ENCODE results near the gene ABLIM2.

The ABLIM2 gene

GRCh38 chr4:8158710-8159536 is at the start of gene ABLIM2:
Gene ABLIM2, minus strand, starts transcription at chr4:8158813. Its CDS starts 124 bp downstream, at chr4:8158689.
- peak; percentile 98 for DNase-seq (ENCODE audit: low read depth in 2 of 3, low spot score in 1 of 3)

GRCh38 chr4:8207314-8207713 is 48.7 kb upstream of the ABLIM2 start:
- no peak for DNase-seq (ENCODE audit: low read depth in 2 of 3, low spot score in 1 of 3)

GRCh38 chr4:8205749-8206611 is 47.4 kb upstream of the ABLIM2 start:
- no peak for DNase-seq (ENCODE audit: low read depth in 2 of 3, low spot score in 1 of 3)

GRCh38 chr4:8205241-8205707 is 46.7 kb upstream of the ABLIM2 start:
- DNase-seq (ENCODE audit: low read depth in 2 of 3, low spot score in 1 of 3), result no peak

GRCh38 chr4:8204576-8205227 is 46.1 kb upstream of the ABLIM2 start:
- DNase-seq (ENCODE audit: low read depth in 2 of 3, low spot score in 1 of 3), result no peak

- no peak for DNase-seq (ENCODE audit: low read depth in 2 of 3, low spot score in 1 of 3)
Observed at GRCh38 chr4:8203817-8204216, 45.2 kb upstream of the ABLIM2 start.

- DNase-seq (ENCODE audit: low read depth in 2 of 3, low spot score in 1 of 3), result no peak
Observed at GRCh38 chr4:8203052-8203401, 44.4 kb upstream of the ABLIM2 start.

GRCh38 chr4:8202108-8203051 is 43.8 kb upstream of the ABLIM2 start:
- no peak for DNase-seq (ENCODE audit: low read depth in 2 of 3, low spot score in 1 of 3)

- peak in 1 of 3 donors; percentile 35 for DNase-seq (ENCODE audit: low read depth in 2 of 3, low spot score in 1 of 3)
Observed at GRCh38 chr4:8201321-8201781, 42.7 kb upstream of the ABLIM2 start.

- no peak for DNase-seq (ENCODE audit: low read depth in 2 of 3, low spot score in 1 of 3)
Observed at GRCh38 chr4:8200302-8200975, 41.8 kb upstream of the ABLIM2 start.

GRCh38 chr4:8199594-8200301 is 41.1 kb upstream of the ABLIM2 start:
- no peak for DNase-seq (ENCODE audit: low read depth in 2 of 3, low spot score in 1 of 3)

GRCh38 chr4:8198906-8199593 is 40.4 kb upstream of the ABLIM2 start, which contains the start of gene SH3TC1:
Gene SH3TC1, plus strand, starts transcription at chr4:8199290. Its CDS starts 5,905 bp downstream, at chr4:8205195.
- peak; percentile 33 to 58 (median 37) for DNase-seq (ENCODE audit: low read depth in 2 of 3, low spot score in 1 of 3)

- DNase-seq (ENCODE audit: low read depth in 2 of 3, low spot score in 1 of 3), result no peak
Observed at GRCh38 chr4:8198206-8198905, 39.7 kb upstream of the ABLIM2 start.

GRCh38 chr4:8197521-8197920 is 38.9 kb upstream of the ABLIM2 start:
- DNase-seq (ENCODE audit: low read depth in 2 of 3, low spot score in 1 of 3), result no peak

- DNase-seq (ENCODE audit: low read depth in 2 of 3, low spot score in 1 of 3), result no peak
Observed at GRCh38 chr4:8195841-8196458, 37.3 kb upstream of the ABLIM2 start.

- no peak for DNase-seq (ENCODE audit: low read depth in 2 of 3, low spot score in 1 of 3)
Observed at GRCh38 chr4:8195431-8195830, 36.8 kb upstream of the ABLIM2 start.
